ENCODE results near the gene RGMB. TPM values are rescaled to one million over a fixed set of nuclear protein-coding genes. Genes with fewer than 3 reads are reported as not detected.

The RGMB gene
- total and polyA plus RNA-seq, 2 donors (not counting 3 experiments of a cell fraction or from before 2014, with no cell fraction given), result 15.0 to 31.3 TPM

DNA sequence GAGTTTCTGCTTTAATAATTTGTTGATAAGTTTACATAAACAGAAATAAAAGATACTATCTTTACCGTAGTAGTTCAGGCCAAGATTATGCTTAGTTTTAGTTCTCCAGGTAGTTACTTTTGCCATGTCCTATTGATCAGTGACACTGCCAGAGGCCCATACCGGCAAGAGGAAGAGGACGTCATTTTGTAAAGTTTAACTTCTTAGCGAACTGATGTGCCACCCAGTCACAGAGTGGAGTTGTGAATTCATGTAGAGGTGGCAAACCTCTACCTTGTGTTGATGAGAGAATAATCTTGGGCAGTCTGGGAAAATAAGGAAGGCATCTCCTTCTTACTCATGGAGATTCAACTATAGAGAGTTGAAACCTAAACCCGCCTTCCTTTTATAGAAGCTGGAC, 21.8 kb downstream of the RGMB start:
- CTCF ChIA-PET, result interaction anchor here (0.9 to 6.6 kb wide), 9 partner anchors 8 to 1564 kb away, joined by 3 to 94 read pairs (median 7); partner anchors contain the start of gene RGMB
- intact Hi-C loops (cut with micrococcal nuclease), result loop anchor here (5.0 kb wide), 1 partner anchor 267 kb away; no protein-coding TSS in a partner anchor

More for the DNA sequence above, 21.8 kb downstream of the RGMB start:
- dilution Hi-C loops (cut with MboI; ENCODE audit: extremely low pct_ligation_motif_present, low sequenced_read_pairs), result no loop called here
- POLR2A ChIA-PET, result interaction anchor here (1.6 kb wide), 1 partner anchor 27 kb away, joined by 5 read pairs; no protein-coding TSS in a partner anchor
- Histone ChIP-seq H3K9me3 (replicated peaks; ENCODE audit: control insufficient read depth, insufficient read depth, low read length) (no peaks in the 10 kb centered on the region), H3K79me2 (ENCODE audit: control insufficient read depth, insufficient read depth, low read length) (peaks cover 38% of the 10 kb centered on the region), H3K27ac (ENCODE audit: insufficient read depth, low read depth, low read length) (no peak overlapping the region), H2AFZ (ENCODE audit: low read depth, low read length) (no peak overlapping the region), H3K9ac (replicated peaks; ENCODE audit: extremely low read depth, insufficient read depth, low read length) (no peak overlapping the region), H3K9me1 (replicated peaks; ENCODE audit: control insufficient read depth, extremely low read depth, insufficient read depth, low read length) (no peaks in the 10 kb centered on the region), H3K4me2 (ENCODE audit: insufficient read depth, low read length) (no peak overlapping the region), H3K4me1 (ENCODE audit: control insufficient read depth, extremely low read depth, insufficient read depth, low read length) (no peaks in the 10 kb centered on the region), H3K4me3 (replicated peaks in 1 of 3; ENCODE audit: insufficient read depth in 1 of 3, low read depth in 1 of 3, low read length in 3 of 3) (no peak overlapping the region), H3K36me3 (ENCODE audit: control insufficient read depth in 2 of 2, extremely low read depth in 1 of 2, insufficient read depth in 2 of 2, low read length in 2 of 2) (peaks cover 8% of the 10 kb centered on the region in 2 experiments), H4K20me1 (replicated peaks; ENCODE audit: control insufficient read depth, extremely low read depth, insufficient read depth, low read length) (no peaks in the 10 kb centered on the region), H3K27me3 (ENCODE audit: control insufficient read depth in 2 of 2, insufficient read depth in 2 of 2, low read length in 2 of 2) (no peaks in the 10 kb centered on the region)
- no TSS peak for BruUV-seq (replicated peaks)
- DNase-seq (ENCODE audit: low read depth, low spot score) (no peak), FAIRE-seq (peak; percentile 21)
- no peak for TF ChIP-seq POLR2A (IDR thresholded peaks at IDR 0.05; ENCODE audit: low read depth, low read length)
- TF ChIP-seq JUN (IDR thresholded peaks at IDR 0.05; ENCODE audit: borderline replicate concordance, insufficient read depth, insufficient read length, low read depth), result no peak
- no peak for TF ChIP-seq POLR2AphosphoS5 (IDR thresholded peaks at IDR 0.05; ENCODE audit: insufficient read depth, low read depth, low read length)
- no peak for TF ChIP-seq GATA2 (IDR thresholded peaks at IDR 0.05; ENCODE audit: insufficient read depth, insufficient read length, low read depth, low read length)
- TF ChIP-seq FOS (IDR thresholded peaks at IDR 0.05; ENCODE audit: borderline replicate concordance, insufficient read depth, low read length), result no peak
- TF ChIP-seq, protein P1, sequence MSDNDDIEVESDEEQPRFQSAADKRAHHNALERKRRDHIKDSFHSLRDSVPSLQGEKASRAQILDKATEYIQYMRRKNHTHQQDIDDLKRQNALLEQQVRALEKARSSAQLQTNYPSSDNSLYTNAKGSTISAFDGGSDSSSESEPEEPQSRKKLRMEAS (IDR thresholded peaks at IDR 0.05; ENCODE audit: insufficient read depth, insufficient read length), result no peak
- TF ChIP-seq, protein P2, sequence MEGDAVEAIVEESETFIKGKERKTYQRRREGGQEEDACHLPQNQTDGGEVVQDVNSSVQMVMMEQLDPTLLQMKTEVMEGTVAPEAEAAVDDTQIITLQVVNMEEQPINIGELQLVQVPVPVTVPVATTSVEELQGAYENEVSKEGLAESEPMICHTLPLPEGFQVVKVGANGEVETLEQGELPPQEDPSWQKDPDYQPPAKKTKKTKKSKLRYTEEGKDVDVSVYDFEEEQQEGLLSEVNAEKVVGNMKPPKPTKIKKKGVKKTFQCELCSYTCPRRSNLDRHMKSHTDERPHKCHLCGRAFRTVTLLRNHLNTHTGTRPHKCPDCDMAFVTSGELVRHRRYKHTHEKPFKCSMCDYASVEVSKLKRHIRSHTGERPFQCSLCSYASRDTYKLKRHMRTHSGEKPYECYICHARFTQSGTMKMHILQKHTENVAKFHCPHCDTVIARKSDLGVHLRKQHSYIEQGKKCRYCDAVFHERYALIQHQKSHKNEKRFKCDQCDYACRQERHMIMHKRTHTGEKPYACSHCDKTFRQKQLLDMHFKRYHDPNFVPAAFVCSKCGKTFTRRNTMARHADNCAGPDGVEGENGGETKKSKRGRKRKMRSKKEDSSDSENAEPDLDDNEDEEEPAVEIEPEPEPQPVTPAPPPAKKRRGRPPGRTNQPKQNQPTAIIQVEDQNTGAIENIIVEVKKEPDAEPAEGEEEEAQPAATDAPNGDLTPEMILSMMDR (IDR thresholded peaks at IDR 0.05; ENCODE audit: extremely low read depth in 1 of 2, insufficient read depth in 1 of 2, low read depth in 1 of 2, low read length in 2 of 2), result no peak
- no peak for TF ChIP-seq EZH2 (IDR thresholded peaks at IDR 0.05; ENCODE audit: borderline replicate concordance, low read depth, low read length, severe bottlenecking)
- no peak for TF ChIP-seq MYC (IDR thresholded peaks at IDR 0.05; ENCODE audit: low read depth, low read length)

Data from endothelial cell of umbilical vein (primary cell).